Transverse colon (tissue), 4 donors: ENCODE data around the gene ZC3H12D. TPM values are rescaled to one million over a fixed set of nuclear protein-coding genes. Genes with fewer than 3 reads are reported as not detected.
A peak's percentile ranks its signal among the peaks of the same experiment; 100 is the strongest.

Experiments
- DNase-seq: peaks from one replicate; pipeline ENCODE4 v3.0.0-alpha.2; 2019
- H3K27ac ChIP-seq, 4 donors: fragments of 200-600 bp; sonication (generic); 2 replicates each; pipeline ENCODE4 v1.5.1; 2016 to 2018; ENCODE audit warnings: inconsistent platforms in 4 of 4
- H3K27me3 ChIP-seq: fragments of 200-600 bp; sonication (generic); 2 replicates; pipeline ENCODE4 v1.5.1; 2017; ENCODE audit warnings: inconsistent platforms
- H3K36me3 ChIP-seq, 4 donors: fragments of 200-600 bp; sonication (generic); 2 replicates each; pipeline ENCODE4 v1.5.1; 2017 to 2019; ENCODE audit warnings: inconsistent platforms in 4 of 4
- H3K4me1 ChIP-seq, 4 donors: fragments of 200-600 bp; sonication (generic); 2 replicates each; pipeline ENCODE4 v1.5.1; 2017 to 2020; ENCODE audit warnings: inconsistent platforms in 4 of 4
- H3K4me3 ChIP-seq, 4 donors: fragments of 200-600 bp; sonication (generic); 1 replicate in 1 of 4; 2 replicates in 3 of 4; pipeline versions ENCODE4 v1.5.1 to v1.6.1; 2017 to 2019; ENCODE audit warnings: inconsistent platforms in 4 of 4
- H3K9me3 ChIP-seq, 2 donors: fragments of 200-600 bp; sonication (generic); 2 replicates each; pipeline ENCODE4 v1.5.1; 2017 to 2019; ENCODE audit warnings: inconsistent platforms in 2 of 2
- CTCF ChIP-seq, 5 experiments: fragments of 200-600 bp in 3 of 5; fragments of 450-650 bp in 2 of 5; sonication (generic) in 3 of 5; IDR thresholded peaks; 1 replicate in 2 of 5; 2 replicates in 3 of 5; pipeline ENCODE4 v1.5.1; 2016 to 2017; ENCODE audit warnings: antibody characterized with exemption in 5 of 5, inconsistent platforms in 3 of 5, mild to moderate bottlenecking in 2 of 5, moderate library complexity in 1 of 5
- EP300 ChIP-seq: sonication (generic); formaldehyde crosslinking; IDR thresholded peaks from one replicate; pipeline ENCODE4 v1.6.1; 2017; ENCODE audit warnings: antibody characterized with exemption, low read depth
- POLR2A ChIP-seq: fragments of 450-650 bp; IDR thresholded peaks from one replicate; pipeline ENCODE4 v1.6.1; 2016; ENCODE audit warnings: antibody characterized with exemption, mild to moderate bottlenecking, moderate library complexity
- POLR2AphosphoS5 ChIP-seq, 3 donors: sonication (generic); formaldehyde crosslinking; IDR thresholded peaks; one replicate each; pipeline ENCODE4 v1.6.1; 2016; ENCODE audit warnings: antibody characterized with exemption in 3 of 3
- WGBS, 2 donors: methylation state at CpG; one replicate each; pipeline ENCODE4 v1.1.5; 2018; ENCODE audit warnings: low coverage in 1 of 2; 5-methylcytosine and 5-hydroxymethylcytosine counted together
- in situ Hi-C, 4 donors: fragments of 200-750 bp; cut with MboI; loops; one replicate each; pipeline versions ENCODE4 v1.15.0 to v1.15.1; 2017; ENCODE audit warnings: low sequenced_read_pairs in 3 of 4, low pct_ligation_motif_present in 1 of 4, low pct_unique_long_range_greater_than_20kb in 1 of 4
- intact Hi-C: fragments of 100-400 bp; cut with DNase I; formaldehyde crosslinking; loops from one replicate; pipeline ENCODE4 v1.15.1; 2023; ENCODE audit warnings: low total_unique reads
- total RNA-seq, 4 donors: library from RNA; depleted of rRNA; stranded (reverse); fragments of >200 nt; gene quantifications; one replicate each; pipeline ENCODE4 v1.1.0, GENCODE V29; 2016

The ZC3H12D gene
- total RNA-seq, 4 donors from 2014 or later: 1.8 to 24.3 (median 12.1) TPM

- H3K4me1 ChIP-seq: peaks cover 0 to 16% (median 3%) of the 10 kb centered on the region in 4 donors
- no peaks in the 10 kb centered on the region for H3K27me3 ChIP-seq
- intact Hi-C loops: loop anchor here (5.0 kb wide), 1 partner anchor 407 kb away; no protein-coding TSS in a partner anchor
- no peak overlapping the region for H3K4me3 ChIP-seq
- no peak overlapping the region for H3K27ac ChIP-seq
- no peak for DNase-seq
- H3K36me3 ChIP-seq: no peaks in the 10 kb centered on the region
- in situ Hi-C loops: loop anchor here (5.0 to 25.0 kb wide), 6 partner anchors 81 to 872 kb away; no protein-coding TSS in a partner anchor
- no peaks in the 10 kb centered on the region for H3K9me3 ChIP-seq
- TF ChIP-seq POLR2AphosphoS5 (IDR thresholded peaks at IDR 0.05): peak in 1 of 3 donors; percentile 19
- no peak for TF ChIP-seq POLR2A
- TF ChIP-seq EP300: no peak
- no peak for TF ChIP-seq CTCF (IDR thresholded peaks at IDR 0.05)
- 62% methylated on average over 1 of the region's 1 CpG; no CpG with 5 or more reads in 1 of the 2 donors for WGBS, 2 donors
These were observed 50.9 kb downstream of the ZC3H12D start for GRCh38 chr6:149433881-149434280.

- TF ChIP-seq EP300: no peak
- TF ChIP-seq POLR2A: no peak
- TF ChIP-seq POLR2AphosphoS5 (IDR thresholded peaks at IDR 0.05): no peak
- TF ChIP-seq CTCF (IDR thresholded peaks at IDR 0.05): no peak
- 70 to 71% methylated on average over 1 to 2 of the region's 2 CpGs for WGBS, 2 donors
- Histone ChIP-seq H3K27me3 (no peaks in the 10 kb centered on the region), H3K27ac (no peak overlapping the region), H3K4me1 (peaks cover 0 to 16% (median 3%) of the 10 kb centered on the region in 4 donors), H3K9me3 (no peaks in the 10 kb centered on the region), H3K4me3 (no peak overlapping the region), H3K36me3 (no peaks in the 10 kb centered on the region)
- DNase-seq: no peak
- in situ Hi-C loops: loop anchor here (5.0 to 25.0 kb wide), 6 partner anchors 81 to 871 kb away; no protein-coding TSS in a partner anchor
- intact Hi-C loops: loop anchor here (5.0 kb wide), 1 partner anchor 406 kb away; no protein-coding TSS in a partner anchor
These were observed 51.4 kb downstream of the ZC3H12D start for GRCh38 chr6:149433405-149433804.

- peak; percentile 93 for DNase-seq
- intact Hi-C loops: loop anchor here (5.0 kb wide), 1 partner anchor 405 kb away; no protein-coding TSS in a partner anchor
- H3K36me3 ChIP-seq: no peaks in the 10 kb centered on the region
- H3K4me3 ChIP-seq: no peak overlapping the region
- H3K27me3 ChIP-seq: no peaks in the 10 kb centered on the region
- WGBS, 2 donors: 31 to 60% methylated on average over 7 to 19 of the region's 19 CpGs
- no peaks in the 10 kb centered on the region for H3K9me3 ChIP-seq
- in situ Hi-C loops: loop anchor here (5.0 to 25.0 kb wide), 6 partner anchors 83 to 870 kb away; no protein-coding TSS in a partner anchor
- H3K27ac ChIP-seq: peak overlapping the region in 1 of 4 donors; percentile 42
- H3K4me1 ChIP-seq: peaks cover 0 to 16% (median 3%) of the 10 kb centered on the region in 4 donors
- TF ChIP-seq CTCF (IDR thresholded peaks at IDR 0.05) (peak; percentile 94 to 97 (median 96)), POLR2A (no peak), EP300 (no peak), POLR2AphosphoS5 (IDR thresholded peaks at IDR 0.05) (no peak)
These were observed 52.7 kb downstream of the ZC3H12D start for GRCh38 chr6:149431905-149432775.
